H1 (cell line): ENCODE results near the gene LTBP4. TPM values are rescaled to one million over a fixed set of nuclear protein-coding genes. Genes with fewer than 3 reads are reported as not detected.

ENCODE experiments used
- CTCF ChIA-PET: fragments of 300-600 bp; sonication (Branson Sonifier 250); formaldehyde crosslinking; loops from one replicate; lab custom pipeline; 2021; ENCODE audit not compliant: partially characterized antibody; lab: Charles Lee
- POLR2A ChIA-PET: fragments of 300-600 bp; sonication (Branson Sonifier 250); formaldehyde crosslinking; loops from one replicate; lab custom pipeline; 2021; ENCODE audit warnings: inconsistent platforms; ENCODE audit not compliant: partially characterized antibody; lab: Charles Lee
- DNase-seq, 2 experiments: peaks; one replicate each; pipeline versions ENCODE4 v3.0.0 to v3.0.0-alpha.2; 2010 to 2022; ENCODE audit warnings: low spot score in 2 of 2, low read depth in 1 of 2, mixed read lengths in 1 of 2
- FAIRE-seq: peaks from 2 replicates; lab custom pipeline; 2011; peaks lifted over from hg19 to GRCh38; lab: Jason Lieb, UNC
- H2AFZ ChIP-seq: 2 replicates; pipeline ENCODE4 v1.8.1; 2012; ENCODE audit warnings: low read length, inconsistent platforms
- H2AK5ac ChIP-seq: 2 replicates; pipeline ENCODE4 v1.6.1; 2013; ENCODE audit warnings: low read depth, low read length
- H2BK120ac ChIP-seq: replicated peaks from 2 replicates; pipeline ENCODE3; 2013; ENCODE audit warnings: low read depth, low read length, inconsistent platforms
- H2BK12ac ChIP-seq: 2 replicates; pipeline ENCODE4 v1.6.1; 2013; ENCODE audit warnings: low read depth, low read length
- H2BK15ac ChIP-seq: 2 replicates; pipeline ENCODE4 v1.6.1; 2013; ENCODE audit warnings: low read length
- H2BK20ac ChIP-seq: 2 replicates; pipeline ENCODE4 v1.6.1; 2013; ENCODE audit warnings: low read length
- H2BK5ac ChIP-seq: 2 replicates; pipeline ENCODE4 v1.6.1; 2013; ENCODE audit warnings: low read depth, low read length
- H3K14ac ChIP-seq: 2 replicates; pipeline ENCODE4 v1.6.1; 2013; ENCODE audit warnings: inconsistent platforms; ENCODE audit not compliant: insufficient read length
- H3K18ac ChIP-seq: 2 replicates; pipeline ENCODE4 v1.6.1; 2013; ENCODE audit warnings: low read length; ENCODE audit errors: extremely low read depth
- H3K23ac ChIP-seq: 2 replicates; pipeline ENCODE4 v1.6.1; 2013; ENCODE audit warnings: inconsistent platforms; ENCODE audit not compliant: insufficient read length
- H3K23me2 ChIP-seq: 2 replicates; pipeline ENCODE4 v1.6.1; 2013; ENCODE audit warnings: low read depth, low read length
- H3K27ac ChIP-seq: 2 replicates; pipeline ENCODE4 v1.6.1; 2011; ENCODE audit warnings: low read depth, low read length, inconsistent platforms
- H3K27me3 ChIP-seq, 4 experiments: replicated peaks in 1 of 4; 1 replicate in 1 of 4; 2 replicates in 3 of 4; pipeline versions ENCODE4 v1.6.1 to v1.8.1; 2011 to 2013; ENCODE audit warnings: low read length in 3 of 4, mild to moderate bottlenecking in 3 of 4, inconsistent platforms in 2 of 4, mixed read lengths in 2 of 4, moderate library complexity in 1 of 4; ENCODE audit not compliant: control insufficient read depth in 3 of 4, insufficient read depth in 3 of 4; ENCODE audit errors: extremely low read depth in 1 of 4
- H3K36me3 ChIP-seq, 4 experiments: 2 replicates each; pipeline versions ENCODE4 v1.6.1 to v1.8.1; 2011 to 2013; ENCODE audit warnings: mild to moderate bottlenecking in 4 of 4, low read length in 3 of 4, moderate library complexity in 2 of 4, control low read depth in 1 of 4, inconsistent platforms in 1 of 4; ENCODE audit not compliant: insufficient read depth in 4 of 4, control insufficient read depth in 2 of 4
- H3K4ac ChIP-seq: replicated peaks from 2 replicates; pipeline ENCODE3; 2013; ENCODE audit warnings: low read length, low read depth, mixed read lengths, inconsistent platforms; ENCODE audit not compliant: insufficient read length
- H3K4me1 ChIP-seq, 4 experiments: replicated peaks in 1 of 4; 1 replicate in 1 of 4; 2 replicates in 3 of 4; pipeline versions ENCODE4 v1.6.1 to v1.8.1; 2011 to 2013; ENCODE audit warnings: low read length in 3 of 4, inconsistent platforms in 2 of 4, mixed read lengths in 1 of 4; ENCODE audit not compliant: insufficient read depth in 4 of 4, control insufficient read depth in 3 of 4
- H3K4me2 ChIP-seq, 2 experiments: 2 replicates each; pipeline versions ENCODE4 v1.6.1 to v1.8.1; 2011 to 2013; ENCODE audit warnings: low read depth in 2 of 2, low read length in 2 of 2, control low read depth in 1 of 2, inconsistent platforms in 1 of 2, mild to moderate bottlenecking in 1 of 2; ENCODE audit not compliant: insufficient read depth in 1 of 2
- H3K4me3 ChIP-seq, 4 experiments: fragments of 200-600, 300-600 bp in 1 of 4; sonication (generic), shearing (Covaris generic), sonication (Bioruptor Twin) in 1 of 4; 2 replicates each; pipeline versions ENCODE4 v1.5.1 to v1.8.1; 2011 to 2016; ENCODE audit warnings: low read length in 4 of 4, low read depth in 3 of 4, control low read depth in 2 of 4, inconsistent platforms in 2 of 4, mild to moderate bottlenecking in 2 of 4, mixed read lengths in 1 of 4, moderate library complexity in 1 of 4; ENCODE audit not compliant: insufficient read depth in 2 of 4; ENCODE audit errors: extremely low read depth in 1 of 4
- H3K56ac ChIP-seq: replicated peaks from 2 replicates; pipeline ENCODE3; 2013; ENCODE audit warnings: low read depth, mild to moderate bottlenecking, mixed read lengths, low read length, inconsistent platforms; ENCODE audit not compliant: insufficient read length
- H3K79me1 ChIP-seq: 2 replicates; pipeline ENCODE4 v1.6.1; 2013; ENCODE audit warnings: low read depth, low read length, control low read depth
- H3K79me2 ChIP-seq, 2 experiments: 2 replicates each; pipeline versions ENCODE4 v1.6.1 to v1.8.1; 2012 to 2013; ENCODE audit warnings: low read length in 2 of 2, mild to moderate bottlenecking in 2 of 2, inconsistent platforms in 1 of 2; ENCODE audit not compliant: insufficient read depth in 2 of 2, control insufficient read depth in 1 of 2
- H3K9ac ChIP-seq, 4 experiments: replicated peaks in 1 of 4; 1 replicate in 1 of 4; 2 replicates in 3 of 4; pipeline versions ENCODE4 v1.6.1 to v1.8.1; 2011 to 2013; ENCODE audit warnings: low read depth in 3 of 4, low read length in 3 of 4, control low read depth in 2 of 4, mild to moderate bottlenecking in 2 of 4, moderate library complexity in 2 of 4, inconsistent platforms in 1 of 4; ENCODE audit errors: extremely low read depth in 1 of 4
- H3K9me3 ChIP-seq, 2 experiments: 2 replicates each; pipeline versions ENCODE4 v1.6.1 to v1.8.1; 2012 to 2013; ENCODE audit warnings: mild to moderate bottlenecking in 2 of 2, moderate library complexity in 2 of 2, control low read depth in 1 of 2, inconsistent platforms in 1 of 2, low read depth in 1 of 2, low read length in 1 of 2, mixed read lengths in 1 of 2; ENCODE audit not compliant: insufficient read depth in 2 of 2
- H4K20me1 ChIP-seq, 2 experiments: replicated peaks in 1 of 2; 2 replicates each; pipeline versions ENCODE3 to v1.8.1; 2011 to 2013; ENCODE audit warnings: inconsistent platforms in 2 of 2, low read length in 2 of 2, mild to moderate bottlenecking in 1 of 2; ENCODE audit not compliant: insufficient read depth in 2 of 2, control insufficient read depth in 1 of 2
- H4K5ac ChIP-seq: 2 replicates; pipeline ENCODE4 v1.6.1; 2013; ENCODE audit warnings: low read length, low read depth, mixed read lengths, inconsistent platforms; ENCODE audit not compliant: insufficient read length
- H4K8ac ChIP-seq: 2 replicates; pipeline ENCODE4 v1.8.0; 2013; ENCODE audit warnings: mild to moderate bottlenecking, moderate library complexity, low read length, inconsistent platforms; ENCODE audit not compliant: insufficient read depth; ENCODE audit errors: extremely low read depth
- H4K91ac ChIP-seq: replicated peaks from 2 replicates; pipeline ENCODE3; 2013; ENCODE audit warnings: low read length, mixed read lengths, inconsistent platforms; ENCODE audit not compliant: insufficient read length
- GTF2F1 ChIP-seq: IDR thresholded peaks from 2 replicates; pipeline ENCODE4 v1.6.1; 2012; ENCODE audit warnings: low read depth, low read length, improper control_type of control experiment, borderline replicate concordance
- SAP30 ChIP-seq: fragments of 300-600 bp; sonication (generic); IDR thresholded peaks from 2 replicates; pipeline ENCODE4 v1.7.1; 2012; ENCODE audit warnings: low read length, moderate library complexity, mild to moderate bottlenecking, inconsistent platforms; ENCODE audit not compliant: insufficient read depth, insufficient replicate concordance
- TAF1 ChIP-seq: IDR thresholded peaks from 2 replicates; pipeline ENCODE4 v1.6.1; 2011; ENCODE audit warnings: mild to moderate bottlenecking, low read depth, low read length
- WGBS, 2 experiments: shearing (Covaris generic) in 1 of 2; methylation state at CpG; one replicate each; pipeline versions ENCODE4 v1.1.6 to v1.1.7; 2013 to 2015; ENCODE audit warnings: low lambda C conversion rate in 2 of 2, mixed read lengths in 2 of 2, inconsistent platforms in 1 of 2, low coverage in 1 of 2, missing lambda C conversion rate in 1 of 2; ENCODE audit not compliant: insufficient replicate concordance in 2 of 2, insufficient coverage in 1 of 2, insufficient read length in 1 of 2; ENCODE audit errors: extremely low coverage in 1 of 2, missing lambda C conversion rate in 1 of 2; 5-methylcytosine and 5-hydroxymethylcytosine counted together
- polyA plus RNA-seq, 7 experiments: library from polyadenylated mRNA; depleted of rRNA in 3 of 7; stranded (reverse) in 5 of 7; unstranded in 2 of 7; fragments of >200 nt in 5 of 7; fragments of 200-250 nt in 2 of 7; gene quantifications; 1 replicate in 5 of 7; 2 replicates in 1 of 7; 4 replicates in 1 of 7; pipeline versions ENCODE4 v1.2.1 to v1.2.3, GENCODE V29; 2011 to 2013; ENCODE audit warnings: missing spikeins in 2 of 7, mixed read lengths in 2 of 7
- total RNA-seq: library from RNA; stranded (reverse); fragmentation: NEBNext Ultra II Directional; extraction: Animal tissue kit (Norgen Biotek cat#: 25700); gene quantifications from 2 replicates; pipeline ENCODE4 v1.2.1, GENCODE V29; 2021
- TF ChIP-seq, protein P1 (sequence below): IDR thresholded peaks from 2 replicates; pipeline ENCODE4 v1.6.1; 2012; ENCODE audit warnings: inconsistent platforms

The LTBP4 gene
- total and polyA plus RNA-seq, 2 of the 8 experiments (the other 6 are each of a cell fraction or from before 2014, with no cell fraction given): 54.5 to 77.1 TPM

- Histone ChIP-seq H3K9ac (no peak overlapping the region), H3K27me3 (peaks cover 7 to 41% (median 28%) of the 10 kb centered on the region in 4 experiments), H2AK5ac (no peak overlapping the region), H2AFZ (no peak overlapping the region), H3K4me1 (peaks cover 0 to 5% (median 2%) of the 10 kb centered on the region in 4 experiments; a peak in 4 of 7 replicates), H3K4ac (no peak overlapping the region), H2BK5ac (no peak overlapping the region), H3K4me3 (no peak overlapping the region), H3K14ac (no peak overlapping the region), H3K79me2 (no peaks in the 10 kb centered on the region), H3K27ac (no peak overlapping the region), H4K91ac (no peak overlapping the region), H3K9me3 (no peaks in the 10 kb centered on the region), H3K4me2 (no peak overlapping the region), H4K20me1 (peaks cover 0 to 1% of the 10 kb centered on the region in 2 experiments), H3K56ac (no peak overlapping the region), H3K23ac (no peak overlapping the region), H4K8ac (no peak overlapping the region), H2BK15ac (no peak overlapping the region), H2BK120ac (no peak overlapping the region), H4K5ac (no peak overlapping the region), H2BK20ac (no peak overlapping the region), H3K18ac (no peak overlapping the region), H3K23me2 (peaks cover 3% of the 10 kb centered on the region; the same call in 1 of the 2 replicates), H2BK12ac (no peak overlapping the region), H3K79me1 (no peaks in the 10 kb centered on the region), H3K36me3 (no peaks in the 10 kb centered on the region)
- ChIA-PET POLR2A (interaction anchor here (1.0 kb wide), 1 partner anchor 58 kb away, joined by 3 read pairs; no protein-coding TSS in a partner anchor), CTCF (interaction anchor here (0.6 to 3.2 kb wide), 12 partner anchors 9 to 78 kb away, joined by 3 to 10 read pairs (median 4); no protein-coding TSS in a partner anchor)
- DNase-seq (no peak), FAIRE-seq (no peak)
- 90% methylated on average over 24 of the region's 24 CpGs; no CpG with 5 or more reads in 1 of the 2 experiments for WGBS, 2 experiments
- no peak for TF ChIP-seq GTF2F1
- TF ChIP-seq, protein P1, sequence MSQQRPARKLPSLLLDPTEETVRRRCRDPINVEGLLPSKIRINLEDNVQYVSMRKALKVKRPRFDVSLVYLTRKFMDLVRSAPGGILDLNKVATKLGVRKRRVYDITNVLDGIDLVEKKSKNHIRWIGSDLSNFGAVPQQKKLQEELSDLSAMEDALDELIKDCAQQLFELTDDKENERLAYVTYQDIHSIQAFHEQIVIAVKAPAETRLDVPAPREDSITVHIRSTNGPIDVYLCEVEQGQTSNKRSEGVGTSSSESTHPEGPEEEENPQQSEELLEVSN: peak; percentile 65
- TF ChIP-seq SAP30: no peak
- TF ChIP-seq TAF1: no peak
These were observed 44.1 kb upstream of the LTBP4 start for GRCh38 chr19:40556953-40557530.
